Activated T-cell treated with anti-CD3 and anti-CD28 coated beads, Interleukin-2, amount 50 U/mL, for 72 hours (primary cell): ENCODE results near the gene PIP4K2B. TPM values are rescaled to one million over a fixed set of nuclear protein-coding genes. Genes with fewer than 3 reads are reported as not detected.

Source experiments
- ATAC-seq, 2 donors: fragments of 150-1000 bp; cut with Tn5 transposase; replicated peaks in 1 of 2; 2 replicates each; pipeline ENCODE4 v1.10.0; 2021; ENCODE audit warnings: moderate library complexity in 2 of 2, mild to moderate bottlenecking in 1 of 2
- DNase-seq, 2 donors: peaks; one replicate each; pipeline ENCODE4 v3.0.0; 2021 to 2022; ENCODE audit warnings: mixed read lengths in 1 of 2
- H3K27ac Mint-ChIP-seq: one replicate; pipeline ENCODE4 v1.8.0; 2022; ENCODE audit warnings: mild to moderate bottlenecking, moderate library complexity, mixed read lengths
- H3K27me3 Mint-ChIP-seq: one replicate; pipeline ENCODE4 v1.8.0; 2022; ENCODE audit warnings: low read depth, mixed read lengths
- H3K36me3 Mint-ChIP-seq, 2 donors: one replicate each; pipeline ENCODE4 v1.8.0; 2022; ENCODE audit warnings: mixed read lengths in 2 of 2, mild to moderate bottlenecking in 1 of 2; ENCODE audit not compliant: insufficient read depth in 2 of 2
- H3K4me1 Mint-ChIP-seq: one replicate; pipeline ENCODE4 v1.8.0; 2022; ENCODE audit warnings: low read depth, mixed read lengths
- H3K4me3 Mint-ChIP-seq, 2 donors: one replicate each; pipeline ENCODE4 v1.8.0; 2022; ENCODE audit warnings: mild to moderate bottlenecking in 2 of 2, mixed read lengths in 2 of 2, moderate library complexity in 2 of 2
- H3K9me3 Mint-ChIP-seq, 2 donors: one replicate each; pipeline ENCODE4 v1.8.0; 2022; ENCODE audit warnings: mixed read lengths in 2 of 2
- total RNA-seq, 2 donors: library from RNA; stranded (reverse); gene quantifications; one replicate each; pipeline ENCODE4 v1.2.3, GENCODE V29; 2022

Gene PIP4K2B
- total RNA-seq, 2 donors from 2014 or later: 32.7 to 34.3 TPM

DNA sequence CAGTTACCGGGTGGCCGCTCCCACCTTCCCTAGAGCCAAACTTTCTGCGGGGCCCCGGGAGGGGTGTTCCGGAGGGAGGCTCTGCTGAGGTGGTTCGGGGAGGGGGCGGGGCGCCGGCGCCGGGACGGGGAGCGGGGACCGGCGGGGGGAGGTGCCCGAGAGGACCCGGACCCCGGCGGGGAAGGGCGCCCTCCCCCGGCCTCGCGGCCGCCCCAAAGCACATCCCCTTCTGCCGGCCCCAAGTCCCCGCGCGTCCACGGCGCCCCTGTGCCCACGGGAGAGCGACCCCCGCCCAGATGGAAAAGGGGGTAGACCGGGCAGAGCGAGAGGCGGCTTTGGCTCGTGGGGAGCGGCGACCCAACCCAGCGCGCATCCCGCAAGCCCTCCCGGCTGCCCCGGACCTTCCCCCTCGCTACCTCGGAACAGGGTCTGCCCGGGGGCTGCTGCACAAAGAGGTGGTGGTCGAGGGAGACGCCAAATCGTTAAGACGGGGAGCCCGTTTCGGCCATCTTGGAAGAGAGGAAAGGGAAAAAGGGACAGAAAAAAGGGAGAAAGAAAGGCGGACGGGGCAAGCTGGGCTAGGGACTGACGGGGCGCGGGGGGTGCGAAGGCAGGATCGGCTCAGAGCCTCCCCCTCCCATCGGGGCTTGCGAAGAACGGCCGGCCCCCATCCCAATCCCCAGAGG, 51.8 kb downstream of the PIP4K2B start:
- DNase-seq (peak in 1 of 2 donors; percentile 31), ATAC-seq (no peak)
- Mint-ChIP-seq H3K36me3 (peaks cover 4 to 6% of the 10 kb centered on the region in 2 donors), H3K4me3 (peak overlapping the region; percentile 85 to 87), H3K27me3 (peaks cover 46% of the 10 kb centered on the region), H3K4me1 (peaks cover 50% of the 10 kb centered on the region), H3K9me3 (no peaks in the 10 kb centered on the region), H3K27ac (no peak overlapping the region)

DNA sequence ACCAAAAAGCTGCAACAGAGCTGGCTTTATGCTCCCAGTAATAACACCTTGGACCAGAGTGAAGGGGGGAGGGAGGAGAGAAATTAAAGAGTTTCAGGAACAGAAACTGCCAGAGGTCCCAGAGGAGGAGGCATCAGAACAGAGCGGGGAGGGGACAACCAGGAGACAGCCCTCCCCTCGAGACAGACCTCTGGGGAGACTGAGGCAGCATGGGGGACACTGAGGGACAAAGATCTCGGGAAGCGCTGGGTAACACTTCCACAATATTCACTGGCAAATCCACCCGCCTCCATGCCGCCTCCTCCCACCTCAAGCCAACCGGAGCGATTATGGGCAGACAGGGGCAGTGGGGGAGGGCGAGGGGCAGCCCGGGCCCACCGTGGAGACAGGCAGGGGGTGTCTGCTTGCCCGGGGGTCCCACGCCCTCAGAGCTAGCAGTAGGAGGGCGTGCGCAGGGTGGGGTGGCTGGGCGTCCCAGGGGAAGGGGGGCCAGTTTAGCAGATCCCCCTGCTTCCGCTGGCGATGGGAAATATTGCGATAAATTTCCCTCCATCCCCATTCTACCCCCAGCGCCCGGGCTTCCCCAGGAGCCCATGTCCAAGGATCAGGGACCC, 52.4 kb downstream of the PIP4K2B start:
- DNase-seq (no peak), ATAC-seq (no peak)
- peaks cover 46% of the 10 kb centered on the region for H3K27me3 Mint-ChIP-seq
- no peaks in the 10 kb centered on the region for H3K9me3 Mint-ChIP-seq
- no peak overlapping the region for H3K27ac Mint-ChIP-seq
- H3K4me1 Mint-ChIP-seq: peaks cover 45% of the 10 kb centered on the region
- H3K36me3 Mint-ChIP-seq: peaks cover 2 to 4% of the 10 kb centered on the region in 2 donors
- H3K4me3 Mint-ChIP-seq: peak overlapping the region; percentile 57 to 87

DNA sequence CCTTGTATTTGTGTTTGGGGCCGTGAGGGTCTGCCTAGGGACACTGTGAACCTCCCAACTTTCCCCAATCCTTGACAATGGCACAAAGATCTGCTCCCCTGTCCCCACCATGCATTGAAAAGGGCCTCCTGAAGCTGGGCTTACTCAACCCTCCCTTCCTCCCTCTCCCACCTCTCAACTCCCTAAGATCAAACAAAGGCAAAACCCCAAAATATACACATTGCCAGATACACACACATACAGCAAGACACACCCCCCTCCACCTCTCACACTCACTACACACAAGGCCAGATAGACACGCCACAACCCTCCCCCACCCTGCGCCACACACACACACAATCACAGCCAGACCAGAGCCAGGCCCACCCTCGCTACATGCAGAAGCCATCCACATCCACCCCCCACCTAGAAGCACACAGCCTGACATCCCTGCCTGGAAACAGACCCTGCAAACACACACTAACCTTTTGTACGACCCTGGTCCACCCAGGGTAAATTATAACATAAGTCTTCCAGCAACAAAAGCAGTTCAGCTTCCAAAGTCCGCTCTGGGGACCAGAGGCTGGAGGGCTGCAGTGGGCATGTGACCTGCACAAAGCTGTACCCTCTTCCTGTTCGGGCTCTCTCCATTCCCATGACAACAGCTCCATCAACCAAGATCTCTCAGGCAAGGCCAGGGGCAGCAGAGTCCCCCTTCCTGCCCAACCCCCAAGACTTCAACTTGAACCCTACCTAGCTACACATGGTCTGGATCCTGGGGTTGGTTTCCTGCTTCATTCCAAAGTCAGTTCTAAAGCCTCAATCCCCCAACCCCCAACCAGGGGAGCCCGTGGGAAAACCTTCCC, 53.1 kb downstream of the PIP4K2B start:
- H3K27me3 Mint-ChIP-seq: peaks cover 43% of the 10 kb centered on the region
- no peaks in the 10 kb centered on the region for H3K9me3 Mint-ChIP-seq
- H3K36me3 Mint-ChIP-seq: peaks cover 2% of the 10 kb centered on the region in 2 donors
- peaks cover 38% of the 10 kb centered on the region for H3K4me1 Mint-ChIP-seq
- H3K27ac Mint-ChIP-seq: no peak overlapping the region
- ATAC-seq (no peak), DNase-seq (no peak)
- peak overlapping the region; percentile 57 to 87 for H3K4me3 Mint-ChIP-seq

DNA sequence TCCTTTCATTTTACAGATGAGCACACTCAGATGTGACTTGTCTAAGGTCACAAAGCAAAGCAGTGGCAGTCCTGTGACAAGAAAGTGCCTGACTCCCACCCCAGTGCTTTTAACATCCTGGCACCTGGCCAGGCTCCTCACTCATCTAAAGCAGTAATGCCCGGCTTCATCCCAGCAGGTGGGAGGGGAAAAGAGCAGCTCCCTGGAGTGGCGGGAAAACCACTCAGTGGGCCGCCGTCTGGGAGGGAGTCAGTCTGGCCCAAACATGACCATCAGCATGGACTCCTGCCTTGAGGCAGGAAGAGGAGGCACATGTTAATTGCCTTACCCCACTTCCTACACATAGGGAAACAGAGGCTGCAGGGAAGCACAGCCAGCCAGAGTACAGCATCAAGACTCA, 53.8 kb downstream of the PIP4K2B start:
- ATAC-seq (no peak), DNase-seq (no peak)
- no peaks in the 10 kb centered on the region for H3K9me3 Mint-ChIP-seq
- peaks cover 2% of the 10 kb centered on the region in 2 donors for H3K36me3 Mint-ChIP-seq
- peaks cover 36% of the 10 kb centered on the region for H3K27me3 Mint-ChIP-seq
- no peak overlapping the region for H3K27ac Mint-ChIP-seq
- H3K4me3 Mint-ChIP-seq: no peak overlapping the region
- H3K4me1 Mint-ChIP-seq: peaks cover 31% of the 10 kb centered on the region

DNA sequence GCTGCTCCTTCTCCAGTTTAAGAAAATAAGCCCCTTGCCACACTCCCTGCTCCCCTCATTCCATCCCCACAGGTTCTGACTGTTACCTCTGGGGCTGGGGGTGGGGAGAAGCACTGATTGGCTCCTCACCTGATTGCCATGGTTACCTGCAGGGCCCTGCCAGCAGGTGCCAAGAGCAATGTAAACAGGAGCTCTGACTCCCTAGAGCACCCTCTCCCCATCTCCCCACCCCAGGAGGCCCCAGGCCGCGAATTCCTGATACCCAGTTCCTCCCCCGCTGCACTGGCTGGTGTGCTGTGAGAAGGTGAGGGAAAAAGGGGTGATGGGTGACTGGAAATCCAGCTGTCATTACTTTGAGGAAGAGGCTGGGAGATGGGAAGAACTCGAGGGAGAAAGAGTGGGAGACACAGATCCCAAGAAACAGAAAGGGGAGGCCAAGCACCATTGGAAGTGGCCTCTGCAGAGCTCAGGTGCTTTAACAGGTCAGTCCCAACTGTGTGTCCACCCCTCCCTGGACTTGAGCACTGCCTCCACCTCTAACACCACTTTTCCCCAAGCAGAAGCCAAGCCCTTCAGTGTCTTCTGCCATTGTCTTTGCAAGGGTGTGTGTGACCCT, 55.7 kb downstream of the PIP4K2B start:
- Mint-ChIP-seq H3K9me3 (no peaks in the 10 kb centered on the region), H3K27ac (no peak overlapping the region), H3K36me3 (peaks cover 2% of the 10 kb centered on the region in 2 donors), H3K4me3 (no peak overlapping the region), H3K27me3 (peaks cover 24% of the 10 kb centered on the region), H3K4me1 (peaks cover 19% of the 10 kb centered on the region)
- DNase-seq (no peak), ATAC-seq (no peak)

DNA sequence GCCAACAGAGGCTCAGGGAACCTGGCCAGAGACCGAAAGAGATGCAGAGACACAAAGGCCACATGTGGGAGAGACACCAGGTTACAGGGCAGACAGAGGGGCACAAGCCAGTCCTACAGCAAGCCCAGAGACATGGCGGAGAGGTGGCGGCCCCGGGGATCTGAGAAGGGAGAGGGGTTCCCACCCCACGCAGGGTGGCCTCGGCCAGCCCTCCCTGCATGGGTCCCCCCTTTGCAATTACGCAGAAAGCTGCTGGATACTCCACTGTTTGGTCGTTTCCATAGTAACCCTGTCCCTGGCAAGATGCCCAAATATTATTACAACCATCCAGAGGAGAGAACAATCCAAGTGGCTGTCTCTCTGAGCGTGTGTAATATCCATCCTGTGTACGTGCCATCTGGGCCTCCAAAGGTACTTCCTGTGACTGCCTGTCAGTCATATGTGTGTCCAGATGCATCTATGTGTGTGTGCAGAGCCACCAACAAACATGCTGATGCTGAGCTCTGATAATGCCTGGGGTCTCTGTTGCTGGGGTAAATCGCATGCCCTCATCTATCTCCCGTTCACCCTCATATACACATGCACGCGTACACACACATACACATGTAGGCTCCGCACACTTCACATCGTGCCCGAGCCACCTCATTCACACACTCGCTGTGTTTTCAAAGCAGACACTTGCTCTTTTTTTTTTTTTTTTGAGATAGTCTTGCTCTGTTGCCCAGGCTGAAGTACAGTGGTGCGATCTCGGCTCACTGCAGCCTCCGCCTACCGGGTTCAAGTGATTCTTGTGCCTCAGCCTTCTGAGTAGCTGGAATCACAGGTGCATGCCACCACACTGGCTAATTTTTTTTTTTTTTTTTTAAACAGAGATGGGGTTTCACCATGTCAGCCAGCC, 56.7 kb downstream of the PIP4K2B start:
- DNase-seq (no peak), ATAC-seq (peak; percentile 22 to 49)
- H3K9me3 Mint-ChIP-seq: no peaks in the 10 kb centered on the region
- peaks cover 19% of the 10 kb centered on the region for H3K4me1 Mint-ChIP-seq
- H3K36me3 Mint-ChIP-seq: peaks cover 0 to 2% of the 10 kb centered on the region in 2 donors
- H3K4me3 Mint-ChIP-seq: no peak overlapping the region
- H3K27me3 Mint-ChIP-seq: peaks cover 24% of the 10 kb centered on the region
- no peak overlapping the region for H3K27ac Mint-ChIP-seq

DNA sequence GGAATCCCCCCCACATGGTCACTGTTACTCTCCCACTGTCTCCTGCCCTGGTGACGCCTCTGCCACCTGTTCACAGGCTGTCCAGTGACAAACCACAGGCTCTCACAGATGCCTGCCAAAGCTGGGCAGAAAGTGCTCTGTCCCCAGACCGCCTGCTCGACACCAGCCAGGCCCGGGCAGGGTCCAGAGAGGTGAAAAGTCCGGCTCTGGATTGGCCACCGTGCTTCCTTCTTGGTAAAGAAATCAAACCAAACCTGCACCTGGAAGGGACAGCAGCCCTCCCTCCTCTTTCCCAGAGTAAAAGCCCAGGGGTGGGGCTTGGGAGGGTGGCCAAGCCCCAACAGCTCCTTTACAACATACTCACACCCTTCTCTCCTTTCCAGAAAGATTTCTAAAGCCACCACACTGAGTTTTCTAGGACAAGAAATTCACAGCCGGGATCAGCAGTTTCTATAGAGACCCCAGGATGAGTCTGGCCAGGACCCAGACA, 57.4 kb downstream of the PIP4K2B start:
- Mint-ChIP-seq H3K36me3 (peaks cover 0 to 2% of the 10 kb centered on the region in 2 donors), H3K4me3 (no peak overlapping the region), H3K9me3 (no peaks in the 10 kb centered on the region), H3K4me1 (peaks cover 19% of the 10 kb centered on the region), H3K27me3 (peaks cover 24% of the 10 kb centered on the region), H3K27ac (no peak overlapping the region)
- no peak for DNase-seq
- ATAC-seq: no peak

DNA sequence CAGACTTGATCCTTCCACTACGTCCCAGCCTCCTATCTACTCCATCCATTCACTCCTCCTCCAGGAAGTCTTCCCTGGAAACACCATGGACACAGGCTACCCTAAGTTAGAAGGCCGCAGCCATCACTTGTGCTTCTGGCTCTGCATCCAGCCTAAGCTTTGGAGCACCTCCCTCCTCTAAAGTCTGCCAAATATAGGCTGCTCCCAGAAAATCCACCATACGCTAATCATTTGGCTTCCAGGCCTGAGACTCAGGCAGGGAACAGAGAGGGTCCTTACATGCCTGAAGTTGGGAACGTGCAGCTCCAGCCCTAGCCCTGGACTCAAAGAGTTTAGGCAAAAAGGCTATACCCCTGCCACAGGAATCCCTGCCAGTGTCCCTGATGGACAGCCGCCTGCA, 57.9 kb downstream of the PIP4K2B start:
- no peaks in the 10 kb centered on the region for H3K36me3 Mint-ChIP-seq
- no peak for ATAC-seq
- H3K27me3 Mint-ChIP-seq: peaks cover 20% of the 10 kb centered on the region
- no peaks in the 10 kb centered on the region for H3K9me3 Mint-ChIP-seq
- peaks cover 14% of the 10 kb centered on the region for H3K4me1 Mint-ChIP-seq
- DNase-seq: no peak
- H3K4me3 Mint-ChIP-seq: no peak overlapping the region
- H3K27ac Mint-ChIP-seq: no peak overlapping the region

DNA sequence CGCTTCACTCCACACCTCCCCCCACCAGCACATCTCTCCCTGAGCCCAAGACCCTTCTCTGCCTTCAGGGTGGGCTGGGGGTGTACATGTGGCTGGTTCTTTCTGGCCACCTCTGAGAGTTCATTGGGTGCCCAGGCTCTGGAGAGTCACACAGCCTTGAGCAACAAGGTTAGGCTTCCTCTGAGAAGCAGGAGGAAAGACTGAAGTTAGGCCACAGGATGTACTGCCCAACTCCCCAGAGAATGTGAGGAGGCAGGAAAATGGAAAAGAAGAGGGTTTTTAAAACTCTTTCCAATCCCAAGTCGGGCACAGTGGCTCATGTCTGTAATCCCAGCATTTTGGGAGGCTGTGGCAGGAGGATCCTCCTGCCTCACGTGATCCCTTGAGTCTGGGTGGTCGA, 58.5 kb downstream of the PIP4K2B start:
- H3K27me3 Mint-ChIP-seq: peaks cover 13% of the 10 kb centered on the region
- no peaks in the 10 kb centered on the region for H3K9me3 Mint-ChIP-seq

DNA sequence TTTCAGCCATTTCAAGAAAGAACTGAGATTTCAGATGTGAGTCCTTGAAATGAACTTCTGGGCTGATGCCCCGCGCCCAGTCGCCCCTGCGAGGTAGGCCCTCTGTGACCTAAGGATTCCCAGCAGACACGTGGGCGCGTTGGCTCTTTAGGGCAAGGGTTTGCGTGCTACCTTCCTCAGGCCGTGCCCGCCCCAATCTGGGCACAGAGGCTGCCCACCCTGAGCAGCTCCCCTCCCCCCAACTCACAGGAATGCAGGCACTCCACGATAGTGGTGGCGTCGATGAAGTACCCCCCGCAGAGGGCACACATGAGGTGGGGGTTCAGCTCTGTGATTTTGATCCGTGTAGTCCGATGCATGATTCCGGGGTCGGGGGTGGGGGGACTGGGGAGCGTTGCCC, 59.3 kb downstream of the PIP4K2B start:
- DNase-seq (no peak), ATAC-seq (no peak)
- Mint-ChIP-seq H3K27ac (no peak overlapping the region), H3K4me3 (no peak overlapping the region), H3K36me3 (no peaks in the 10 kb centered on the region), H3K27me3 (peaks cover 10% of the 10 kb centered on the region), H3K4me1 (peaks cover 9% of the 10 kb centered on the region), H3K9me3 (no peaks in the 10 kb centered on the region)

More for the DNA sequence above, 58.5 kb downstream of the PIP4K2B start:
- DNase-seq: no peak
- H3K4me3 Mint-ChIP-seq: no peak overlapping the region
- H3K27ac Mint-ChIP-seq: no peak overlapping the region
- peaks cover 7% of the 10 kb centered on the region for H3K4me1 Mint-ChIP-seq
- ATAC-seq: no peak
- no peaks in the 10 kb centered on the region for H3K36me3 Mint-ChIP-seq

DNA sequence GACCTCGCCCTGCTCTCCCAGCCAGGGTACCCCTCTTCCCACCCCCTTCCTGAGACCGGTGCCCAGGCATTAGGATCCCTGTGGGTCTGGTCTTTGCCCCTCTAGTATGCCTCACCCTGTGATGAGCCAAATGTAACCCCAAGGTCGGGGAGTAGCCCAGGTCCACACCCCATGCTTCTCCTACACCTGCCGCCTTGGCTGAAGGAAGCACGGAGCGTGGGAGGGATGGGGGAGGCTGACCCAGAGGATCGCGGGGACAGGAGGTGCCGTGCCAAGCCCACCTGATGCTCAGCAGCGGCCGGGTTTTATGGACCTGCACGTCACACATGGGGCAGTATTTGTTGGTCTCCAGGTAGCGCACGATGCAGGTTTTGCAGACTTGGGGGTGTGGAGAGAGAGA, 60.1 kb downstream of the PIP4K2B start:
- Mint-ChIP-seq H3K4me1 (peaks cover 15% of the 10 kb centered on the region), H3K4me3 (no peak overlapping the region), H3K27ac (no peak overlapping the region), H3K27me3 (peaks cover 2% of the 10 kb centered on the region), H3K36me3 (no peaks in the 10 kb centered on the region), H3K9me3 (no peaks in the 10 kb centered on the region)
- no peak for DNase-seq
- no peak for ATAC-seq

DNA sequence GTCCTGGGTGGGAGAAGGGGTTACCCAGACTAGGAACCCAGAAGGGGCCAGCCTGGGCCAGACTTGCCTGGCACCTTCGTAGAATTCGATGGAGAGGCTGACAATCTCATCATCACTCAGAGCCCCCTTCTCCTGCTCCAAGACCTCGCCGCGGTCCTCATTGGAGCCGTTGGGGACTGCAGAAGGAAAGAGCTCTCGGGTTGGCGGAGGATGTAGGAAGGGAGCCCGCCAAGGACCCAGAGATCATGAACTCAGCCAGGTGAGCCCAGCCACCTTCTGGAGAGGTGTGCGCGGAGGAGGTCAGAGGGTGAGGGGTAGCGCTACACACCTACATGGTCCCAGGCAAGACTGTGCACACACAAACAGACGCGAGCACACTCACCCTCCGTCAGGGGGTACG, 60.7 kb downstream of the PIP4K2B start:
- DNase-seq: no peak
- Mint-ChIP-seq H3K36me3 (no peaks in the 10 kb centered on the region), H3K4me3 (no peak overlapping the region), H3K4me1 (peaks cover 21% of the 10 kb centered on the region), H3K27me3 (no peaks in the 10 kb centered on the region), H3K9me3 (no peaks in the 10 kb centered on the region), H3K27ac (no peak overlapping the region)
- ATAC-seq: no peak
